GM12878 (cell line): Measurements from ENCODE around the gene ZDHHC18. TPM values are rescaled to one million over a fixed set of nuclear protein-coding genes. Genes with fewer than 3 reads are reported as not detected.

Experiments used
- ATAC-seq: fragments of 200-7000 bp; cut with Tn5 transposase; 3 replicates; pipeline ENCODE4 v1.9.1; 2020; ENCODE audit warnings: mild to moderate bottlenecking, moderate library complexity
- BruUV-seq: library from RNA; stranded (reverse); fragments of 400-500 nt; replicated peaks from 2 replicates; lab custom pipeline; 2021; lab: Mats Ljungman, UMichigan
- CTCF ChIA-PET: fragments of 300-600 bp; sonication (Branson Sonifier 250); formaldehyde crosslinking; extraction: SDS; loops from one replicate; lab custom pipeline; 2021; ENCODE audit warnings: inconsistent platforms; lab: Yijun Ruan, JAX
- POLR2A ChIA-PET: fragments of 350-600 bp; formaldehyde crosslinking; extraction: SDS; loops from one replicate; lab custom pipeline; 2021; ENCODE audit warnings: inconsistent platforms; lab: Charles Lee
- RAD21 ChIA-PET: fragments of 300-600 bp; sonication (Branson Sonifier 250); formaldehyde crosslinking; loops from one replicate; lab custom pipeline; 2023; ENCODE audit warnings: antibody characterized with exemption; ENCODE audit not compliant: unreplicated experiment; lab: Charles Lee
- SMC1A ChIA-PET: fragments of 300-600 bp; sonication (Branson Sonifier 250); formaldehyde crosslinking; loops from one replicate; lab custom pipeline; 2023; ENCODE audit not compliant: unreplicated experiment, uncharacterized antibody; lab: Charles Lee
- DNase-seq: peaks from one replicate; pipeline ENCODE4 v3.0.0-alpha.2; 2011; ENCODE audit warnings: low read depth, low spot score
- FAIRE-seq: peaks from 3 replicates; lab custom pipeline; 2011; peaks lifted over from hg19 to GRCh38; lab: Jason Lieb, UNC
- H2AFZ ChIP-seq: 2 replicates; pipeline ENCODE4 v1.6.0; 2011; ENCODE audit warnings: low read depth, low read length, control low read depth; ENCODE audit not compliant: control insufficient read depth
- H3K27ac ChIP-seq: 2 replicates; pipeline ENCODE4 v1.5.1; 2011; ENCODE audit warnings: control low read depth; ENCODE audit not compliant: control insufficient read depth, insufficient read depth
- H3K27me3 ChIP-seq, 2 experiments: replicated peaks in 1 of 2; 2 replicates each; pipeline versions ENCODE4 v1.6.0 to v1.6.1; 2011; ENCODE audit warnings: low read length in 1 of 2; ENCODE audit not compliant: control insufficient read depth in 2 of 2, insufficient read depth in 2 of 2
- H3K36me3 ChIP-seq, 2 experiments: 2 replicates each; pipeline ENCODE4 v1.5.1; 2011; ENCODE audit warnings: low read length in 1 of 2; ENCODE audit not compliant: control insufficient read depth in 2 of 2, insufficient read depth in 2 of 2
- H3K4me1 ChIP-seq: 2 replicates; pipeline ENCODE4 v1.6.1; 2011; ENCODE audit warnings: mild to moderate bottlenecking, low read length, moderate library complexity, mixed read lengths; ENCODE audit not compliant: control insufficient read depth, insufficient read depth
- H3K4me2 ChIP-seq: 2 replicates; pipeline ENCODE4 v1.6.0; 2011; ENCODE audit warnings: control low read depth; ENCODE audit not compliant: control insufficient read depth, insufficient read depth
- H3K4me3 ChIP-seq: fragments of 200-600 bp; sonication (generic); 2 replicates; pipeline ENCODE4 v1.5.1; 2016
- H3K79me2 ChIP-seq: 2 replicates; pipeline ENCODE4 v1.6.0; 2011; ENCODE audit warnings: low read length; ENCODE audit not compliant: control insufficient read depth, insufficient read depth
- H3K9ac ChIP-seq: 2 replicates; pipeline ENCODE4 v1.8.0; 2011; ENCODE audit warnings: low read length, control low read depth, mixed read lengths; ENCODE audit not compliant: control insufficient read depth, insufficient read depth
- H3K9me3 ChIP-seq: replicated peaks from 3 replicates; pipeline ENCODE4 v1.5.1; 2011; ENCODE audit warnings: mild to moderate bottlenecking, low read length; ENCODE audit not compliant: control insufficient read depth, insufficient read depth
- H4K20me1 ChIP-seq: 2 replicates; pipeline ENCODE4 v1.6.0; 2011; ENCODE audit not compliant: control insufficient read depth, insufficient read depth
- NFIC ChIP-seq: IDR thresholded peaks from 2 replicates; pipeline ENCODE4 v1.6.1; 2012; ENCODE audit warnings: low read depth, mild to moderate bottlenecking, inconsistent platforms, low read length, moderate library complexity
- RAD51 ChIP-seq: fragments of 450-650 bp; IDR thresholded peaks from 2 replicates; pipeline ENCODE4 v1.6.1; 2016; ENCODE audit warnings: moderate library complexity, mild to moderate bottlenecking, inconsistent platforms
- RUNX3 ChIP-seq: IDR thresholded peaks from 2 replicates; pipeline ENCODE4 v1.6.1; 2012; ENCODE audit warnings: low read length, inconsistent platforms
- SUPT20H ChIP-seq: IDR thresholded peaks from 2 replicates; pipeline ENCODE4 v1.6.1; 2011; ENCODE audit warnings: low read depth, mild to moderate bottlenecking, low read length, moderate library complexity, borderline replicate concordance; ENCODE audit not compliant: control insufficient read depth
- TARDBP ChIP-seq: IDR thresholded peaks from 2 replicates; pipeline ENCODE4 v1.6.1; 2016; ENCODE audit warnings: borderline replicate concordance
- YBX1 ChIP-seq: fragments of 450-650 bp; IDR thresholded peaks from 2 replicates; pipeline ENCODE4 v1.6.1; 2016; ENCODE audit warnings: antibody characterized with exemption
- ZZZ3 ChIP-seq: IDR thresholded peaks from 2 replicates; pipeline ENCODE4 v1.6.1; 2011; ENCODE audit warnings: low read depth; ENCODE audit not compliant: control insufficient read depth, insufficient read length
- WGBS: methylation state at CpG from one replicate; pipeline ENCODE4 v1.1.6; 2016; ENCODE audit warnings: low lambda C conversion rate; ENCODE audit not compliant: insufficient replicate concordance, insufficient coverage; ENCODE audit errors: missing lambda C conversion rate; 5-methylcytosine and 5-hydroxymethylcytosine counted together
- in situ Hi-C: fragments of 300-500 bp; cut with MboI; formaldehyde crosslinking; loops from 9 replicates; pipeline ENCODE4 v1.14.3; 2018; ENCODE audit warnings: mixed read lengths
- intact Hi-C: fragments of 100-400 bp; cut with micrococcal nuclease; formaldehyde crosslinking; loops from one replicate; pipeline ENCODE4 v1.14.2; 2022; ENCODE audit not compliant: unreplicated experiment
- polyA plus RNA-seq, 11 experiments: library from polyadenylated mRNA; depleted of rRNA in 4 of 11; unstranded in 6 of 11; stranded (reverse) in 5 of 11; fragments of >200 nt; fragmentation: Nextera tagmentation in 4 of 11; fragmentation: Illumina TruSeq in 1 of 11; extraction: Ambion mirVana in 4 of 11; extraction: Trizol in 1 of 11; gene quantifications; 1 replicate in 1 of 11; 2 replicates in 10 of 11; pipeline versions ENCODE4 v1.2.1 to v1.2.3, GENCODE V29; 2011 to 2016; ENCODE audit warnings: inconsistent platforms in 2 of 11, missing spikeins in 2 of 11, low read depth in 1 of 11
- total RNA-seq, 4 experiments: library from RNA; depleted of rRNA in 3 of 4; stranded (reverse); fragments of >200 nt in 3 of 4; fragmentation: Illumina TruSeq in 1 of 4; extraction: Trizol in 1 of 4; gene quantifications; 2 replicates each; pipeline versions ENCODE4 v1.2.1 to v1.2.3, GENCODE V29; 2013 to 2021
- TF ChIP-seq, protein P1 (sequence below): IDR thresholded peaks from 2 replicates; pipeline ENCODE4 v1.6.1; 2011; ENCODE audit warnings: low read depth, low read length, improper control_type of control experiment, borderline replicate concordance
- TF ChIP-seq, protein P2 (sequence below): fragments of 450-650 bp; IDR thresholded peaks from 2 replicates; pipeline ENCODE4 v1.6.1; 2017; ENCODE audit warnings: mild to moderate bottlenecking, moderate library complexity
- TF ChIP-seq, protein P3 (sequence below): fragments of 450-650 bp; IDR thresholded peaks from 2 replicates; pipeline ENCODE4 v1.6.1; 2018; ENCODE audit warnings: mild to moderate bottlenecking, low read depth, moderate library complexity; ENCODE audit not compliant: partially characterized antibody
- TF ChIP-seq, protein P4 (sequence below), 3 experiments: IDR thresholded peaks in 2 of 3; conservative IDR thresholded peaks in 1 of 3; 2 replicates each; pipeline ENCODE4 v1.5.1; 2011; ENCODE audit warnings: low read depth in 3 of 3, low read length in 3 of 3, mild to moderate bottlenecking in 3 of 3, control low read depth in 2 of 3, moderate library complexity in 2 of 3, inconsistent platforms in 1 of 3, mixed read lengths in 1 of 3; ENCODE audit not compliant: control insufficient read depth in 2 of 3, insufficient read depth in 1 of 3; ENCODE audit errors: extremely low read depth in 1 of 3

The ZDHHC18 gene
- total and polyA plus RNA-seq, 10 of the 15 experiments (the other 5 are each of a cell fraction or from before 2014, with no cell fraction given), result 0.40 to 81.2 (median 21.3) TPM

DNA sequence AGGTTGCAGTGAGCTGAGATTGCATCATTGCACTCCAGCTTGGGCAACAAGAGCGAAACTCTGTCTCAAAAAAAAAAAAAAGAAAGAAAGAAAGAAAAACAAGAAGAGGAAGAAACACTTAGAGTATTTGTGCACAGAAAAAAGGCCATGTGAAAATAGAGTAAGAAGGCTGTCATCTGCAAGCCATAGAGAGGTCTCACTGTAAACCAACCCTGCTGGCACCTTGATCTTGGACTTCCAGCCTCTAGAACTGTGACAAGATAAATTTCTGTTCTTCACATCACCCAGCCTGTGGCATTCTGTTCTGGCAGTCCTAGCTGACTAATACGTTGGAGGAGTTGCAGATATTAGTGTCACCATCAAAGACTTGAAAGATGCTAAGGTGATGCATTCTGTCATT is 12.1 kb upstream of the ZDHHC18 start:
- no peak for ATAC-seq
- H3K9me3 ChIP-seq, result no peaks in the 10 kb centered on the region
- in situ Hi-C loops, result loop anchor here (5.0 kb wide), 1 partner anchor 63 kb away; no protein-coding TSS in a partner anchor
- WGBS, result 100% methylated on average over 1 of the region's 2 CpGs
- BruUV-seq, result no TSS peak
- CTCF ChIA-PET, result interaction anchor here (1.1 kb wide), 1 partner anchor 212 kb away, joined by 3 read pairs; no protein-coding TSS in a partner anchor
- POLR2A ChIA-PET, result interaction anchor here (0.6 to 0.7 kb wide), 2 partner anchors 15 to 19 kb away, joined by 3 to 5 read pairs; no protein-coding TSS in a partner anchor
- no peaks in the 10 kb centered on the region for H3K79me2 ChIP-seq
- H3K27me3 ChIP-seq, result no peaks in the 10 kb centered on the region
- H3K4me3 ChIP-seq, result no peak overlapping the region
- H3K4me2 ChIP-seq, result no peak overlapping the region
- no peaks in the 10 kb centered on the region for H4K20me1 ChIP-seq
- no peak overlapping the region for H3K9ac ChIP-seq
- SMC1A ChIA-PET, result interaction anchor here (0.6 kb wide), 1 partner anchor 288 kb away, joined by 3 read pairs; no protein-coding TSS in a partner anchor
- H3K4me1 ChIP-seq, result no peaks in the 10 kb centered on the region
- H3K36me3 ChIP-seq, result no peaks in the 10 kb centered on the region
- H2AFZ ChIP-seq, result no peak overlapping the region
- H3K27ac ChIP-seq, result no peak overlapping the region
- FAIRE-seq, result no peak
- intact Hi-C loops, result no loop called here
- DNase-seq, result no peak
- RAD21 ChIA-PET, result no interaction called here
- TF ChIP-seq, protein P1, sequence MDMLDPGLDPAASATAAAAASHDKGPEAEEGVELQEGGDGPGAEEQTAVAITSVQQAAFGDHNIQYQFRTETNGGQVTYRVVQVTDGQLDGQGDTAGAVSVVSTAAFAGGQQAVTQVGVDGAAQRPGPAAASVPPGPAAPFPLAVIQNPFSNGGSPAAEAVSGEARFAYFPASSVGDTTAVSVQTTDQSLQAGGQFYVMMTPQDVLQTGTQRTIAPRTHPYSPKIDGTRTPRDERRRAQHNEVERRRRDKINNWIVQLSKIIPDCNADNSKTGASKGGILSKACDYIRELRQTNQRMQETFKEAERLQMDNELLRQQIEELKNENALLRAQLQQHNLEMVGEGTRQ, result no peak
- TF ChIP-seq SUPT20H, result no peak
- no peak for TF ChIP-seq NFIC
- no peak for TF ChIP-seq ZZZ3
- no peak for TF ChIP-seq RAD51
- TF ChIP-seq, protein P2, sequence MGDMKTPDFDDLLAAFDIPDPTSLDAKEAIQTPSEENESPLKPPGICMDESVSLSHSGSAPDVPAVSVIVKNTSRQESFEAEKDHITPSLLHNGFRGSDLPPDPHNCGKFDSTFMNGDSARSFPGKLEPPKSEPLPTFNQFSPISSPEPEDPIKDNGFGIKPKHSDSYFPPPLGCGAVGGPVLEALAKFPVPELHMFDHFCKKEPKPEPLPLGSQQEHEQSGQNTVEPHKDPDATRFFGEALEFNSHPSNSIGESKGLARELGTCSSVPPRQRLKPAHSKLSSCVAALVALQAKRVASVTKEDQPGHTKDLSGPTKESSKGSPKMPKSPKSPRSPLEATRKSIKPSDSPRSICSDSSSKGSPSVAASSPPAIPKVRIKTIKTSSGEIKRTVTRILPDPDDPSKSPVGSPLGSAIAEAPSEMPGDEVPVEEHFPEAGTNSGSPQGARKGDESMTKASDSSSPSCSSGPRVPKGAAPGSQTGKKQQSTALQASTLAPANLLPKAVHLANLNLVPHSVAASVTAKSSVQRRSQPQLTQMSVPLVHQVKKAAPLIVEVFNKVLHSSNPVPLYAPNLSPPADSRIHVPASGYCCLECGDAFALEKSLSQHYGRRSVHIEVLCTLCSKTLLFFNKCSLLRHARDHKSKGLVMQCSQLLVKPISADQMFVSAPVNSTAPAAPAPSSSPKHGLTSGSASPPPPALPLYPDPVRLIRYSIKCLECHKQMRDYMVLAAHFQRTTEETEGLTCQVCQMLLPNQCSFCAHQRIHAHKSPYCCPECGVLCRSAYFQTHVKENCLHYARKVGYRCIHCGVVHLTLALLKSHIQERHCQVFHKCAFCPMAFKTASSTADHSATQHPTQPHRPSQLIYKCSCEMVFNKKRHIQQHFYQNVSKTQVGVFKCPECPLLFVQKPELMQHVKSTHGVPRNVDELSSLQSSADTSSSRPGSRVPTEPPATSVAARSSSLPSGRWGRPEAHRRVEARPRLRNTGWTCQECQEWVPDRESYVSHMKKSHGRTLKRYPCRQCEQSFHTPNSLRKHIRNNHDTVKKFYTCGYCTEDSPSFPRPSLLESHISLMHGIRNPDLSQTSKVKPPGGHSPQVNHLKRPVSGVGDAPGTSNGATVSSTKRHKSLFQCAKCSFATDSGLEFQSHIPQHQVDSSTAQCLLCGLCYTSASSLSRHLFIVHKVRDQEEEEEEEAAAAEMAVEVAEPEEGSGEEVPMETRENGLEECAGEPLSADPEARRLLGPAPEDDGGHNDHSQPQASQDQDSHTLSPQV, result no peak
- TF ChIP-seq, protein P3, sequence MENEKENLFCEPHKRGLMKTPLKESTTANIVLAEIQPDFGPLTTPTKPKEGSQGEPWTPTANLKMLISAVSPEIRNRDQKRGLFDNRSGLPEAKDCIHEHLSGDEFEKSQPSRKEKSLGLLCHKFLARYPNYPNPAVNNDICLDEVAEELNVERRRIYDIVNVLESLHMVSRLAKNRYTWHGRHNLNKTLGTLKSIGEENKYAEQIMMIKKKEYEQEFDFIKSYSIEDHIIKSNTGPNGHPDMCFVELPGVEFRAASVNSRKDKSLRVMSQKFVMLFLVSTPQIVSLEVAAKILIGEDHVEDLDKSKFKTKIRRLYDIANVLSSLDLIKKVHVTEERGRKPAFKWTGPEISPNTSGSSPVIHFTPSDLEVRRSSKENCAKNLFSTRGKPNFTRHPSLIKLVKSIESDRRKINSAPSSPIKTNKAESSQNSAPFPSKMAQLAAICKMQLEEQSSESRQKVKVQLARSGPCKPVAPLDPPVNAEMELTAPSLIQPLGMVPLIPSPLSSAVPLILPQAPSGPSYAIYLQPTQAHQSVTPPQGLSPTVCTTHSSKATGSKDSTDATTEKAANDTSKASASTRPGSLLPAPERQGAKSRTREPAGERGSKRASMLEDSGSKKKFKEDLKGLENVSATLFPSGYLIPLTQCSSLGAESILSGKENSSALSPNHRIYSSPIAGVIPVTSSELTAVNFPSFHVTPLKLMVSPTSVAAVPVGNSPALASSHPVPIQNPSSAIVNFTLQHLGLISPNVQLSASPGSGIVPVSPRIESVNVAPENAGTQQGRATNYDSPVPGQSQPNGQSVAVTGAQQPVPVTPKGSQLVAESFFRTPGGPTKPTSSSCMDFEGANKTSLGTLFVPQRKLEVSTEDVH, result no peak
- TF ChIP-seq RUNX3, result no peak
- no peak for TF ChIP-seq TARDBP
- TF ChIP-seq, protein P4, sequence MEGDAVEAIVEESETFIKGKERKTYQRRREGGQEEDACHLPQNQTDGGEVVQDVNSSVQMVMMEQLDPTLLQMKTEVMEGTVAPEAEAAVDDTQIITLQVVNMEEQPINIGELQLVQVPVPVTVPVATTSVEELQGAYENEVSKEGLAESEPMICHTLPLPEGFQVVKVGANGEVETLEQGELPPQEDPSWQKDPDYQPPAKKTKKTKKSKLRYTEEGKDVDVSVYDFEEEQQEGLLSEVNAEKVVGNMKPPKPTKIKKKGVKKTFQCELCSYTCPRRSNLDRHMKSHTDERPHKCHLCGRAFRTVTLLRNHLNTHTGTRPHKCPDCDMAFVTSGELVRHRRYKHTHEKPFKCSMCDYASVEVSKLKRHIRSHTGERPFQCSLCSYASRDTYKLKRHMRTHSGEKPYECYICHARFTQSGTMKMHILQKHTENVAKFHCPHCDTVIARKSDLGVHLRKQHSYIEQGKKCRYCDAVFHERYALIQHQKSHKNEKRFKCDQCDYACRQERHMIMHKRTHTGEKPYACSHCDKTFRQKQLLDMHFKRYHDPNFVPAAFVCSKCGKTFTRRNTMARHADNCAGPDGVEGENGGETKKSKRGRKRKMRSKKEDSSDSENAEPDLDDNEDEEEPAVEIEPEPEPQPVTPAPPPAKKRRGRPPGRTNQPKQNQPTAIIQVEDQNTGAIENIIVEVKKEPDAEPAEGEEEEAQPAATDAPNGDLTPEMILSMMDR (IDR thresholded peaks at IDR 0.05 in 2 of 3, conservative IDR thresholded peaks at IDR 0.05 in 1 of 3; ENCODE audit: control insufficient read depth in 2 of 3, extremely low read depth in 1 of 3, insufficient read depth in 1 of 3, low read depth in 3 of 3, low read length in 3 of 3), result no peak
- TF ChIP-seq YBX1, result no peak
